ENCODE measurements around the gene PCBD2. TPM values are rescaled to one million over a fixed set of nuclear protein-coding genes. Genes with fewer than 3 reads are reported as not detected.

Gene PCBD2
- total RNA-seq, 1 donor from 2014 or later: 5.6 TPM

DNA sequence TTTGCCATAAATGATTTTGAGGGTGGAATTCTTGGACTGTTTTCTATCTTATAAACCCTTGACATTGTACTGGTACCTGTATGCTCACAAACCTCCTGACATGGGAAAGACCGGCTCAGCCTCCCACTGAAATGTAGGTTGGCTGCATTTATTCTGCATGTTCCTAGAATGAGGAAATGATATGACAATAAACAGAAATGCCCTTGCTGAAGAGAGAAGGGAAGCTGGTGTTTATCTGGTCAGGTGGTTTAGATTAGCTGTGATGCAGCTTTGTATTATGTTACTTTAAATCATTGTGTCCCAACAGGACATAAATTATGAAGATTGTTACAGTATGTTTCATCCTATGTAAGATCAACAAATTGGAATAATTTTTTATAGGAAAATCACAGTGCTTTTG is 39.7 kb downstream of the PCBD2 start:
- TF ChIP-seq, protein P1, sequence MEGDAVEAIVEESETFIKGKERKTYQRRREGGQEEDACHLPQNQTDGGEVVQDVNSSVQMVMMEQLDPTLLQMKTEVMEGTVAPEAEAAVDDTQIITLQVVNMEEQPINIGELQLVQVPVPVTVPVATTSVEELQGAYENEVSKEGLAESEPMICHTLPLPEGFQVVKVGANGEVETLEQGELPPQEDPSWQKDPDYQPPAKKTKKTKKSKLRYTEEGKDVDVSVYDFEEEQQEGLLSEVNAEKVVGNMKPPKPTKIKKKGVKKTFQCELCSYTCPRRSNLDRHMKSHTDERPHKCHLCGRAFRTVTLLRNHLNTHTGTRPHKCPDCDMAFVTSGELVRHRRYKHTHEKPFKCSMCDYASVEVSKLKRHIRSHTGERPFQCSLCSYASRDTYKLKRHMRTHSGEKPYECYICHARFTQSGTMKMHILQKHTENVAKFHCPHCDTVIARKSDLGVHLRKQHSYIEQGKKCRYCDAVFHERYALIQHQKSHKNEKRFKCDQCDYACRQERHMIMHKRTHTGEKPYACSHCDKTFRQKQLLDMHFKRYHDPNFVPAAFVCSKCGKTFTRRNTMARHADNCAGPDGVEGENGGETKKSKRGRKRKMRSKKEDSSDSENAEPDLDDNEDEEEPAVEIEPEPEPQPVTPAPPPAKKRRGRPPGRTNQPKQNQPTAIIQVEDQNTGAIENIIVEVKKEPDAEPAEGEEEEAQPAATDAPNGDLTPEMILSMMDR (conservative IDR thresholded peaks at IDR 0.05; ENCODE audit: low read depth, low read length): no peak
- DNase-seq (ENCODE audit: low read depth): no peak
- H3K4me3 ChIP-seq (ENCODE audit: low read depth, low read length): no peak overlapping the region

DNA sequence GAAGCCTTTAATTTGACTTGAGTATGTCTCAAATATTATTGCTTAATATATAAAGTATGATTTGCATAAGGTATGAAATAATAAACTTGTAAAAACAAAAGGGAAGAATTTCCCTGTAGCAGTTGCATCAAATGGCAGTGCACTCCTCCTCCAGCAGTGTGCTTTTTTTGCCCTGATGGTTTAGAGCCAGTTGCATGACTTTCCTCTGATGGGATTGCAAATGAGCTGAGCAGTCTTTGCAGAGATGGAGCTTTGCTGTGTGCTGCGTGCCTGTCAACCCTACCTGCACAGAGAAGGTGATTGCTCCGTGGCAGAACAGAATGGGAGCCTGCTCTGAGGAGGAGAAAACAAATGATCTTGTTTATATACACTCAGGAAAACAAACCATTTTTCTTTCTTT is 40.1 kb downstream of the PCBD2 start:
- no peak for DNase-seq (ENCODE audit: low read depth)
- TF ChIP-seq, protein P1 (conservative IDR thresholded peaks at IDR 0.05; ENCODE audit: low read depth, low read length): no peak
- no peak overlapping the region for H3K4me3 ChIP-seq (ENCODE audit: low read depth, low read length)

DNA sequence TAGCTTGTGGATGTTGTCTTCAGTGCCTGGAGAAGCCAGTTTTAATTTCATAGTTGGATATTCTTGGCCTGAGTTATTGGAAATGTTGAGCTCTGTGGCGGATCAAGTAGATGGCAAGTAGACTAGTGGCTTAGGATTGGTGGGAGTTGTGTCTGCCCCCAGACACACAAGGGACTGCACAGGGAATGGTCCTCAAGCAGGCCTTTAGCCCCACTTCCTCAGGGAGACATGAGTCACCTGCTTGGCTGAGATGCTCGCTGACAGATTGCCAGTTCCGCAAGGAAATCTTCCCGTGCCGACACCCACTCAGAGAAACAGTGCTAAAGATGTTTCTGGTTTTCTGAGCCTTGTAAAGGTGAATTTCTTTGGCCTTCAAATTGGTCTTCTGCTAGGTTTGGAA is 44.0 kb downstream of the PCBD2 start:
- TF ChIP-seq, protein P1 (conservative IDR thresholded peaks at IDR 0.05; ENCODE audit: low read depth, low read length): no peak
- no peak overlapping the region for H3K4me3 ChIP-seq (ENCODE audit: low read depth, low read length)
- DNase-seq (ENCODE audit: low read depth): no peak

DNA sequence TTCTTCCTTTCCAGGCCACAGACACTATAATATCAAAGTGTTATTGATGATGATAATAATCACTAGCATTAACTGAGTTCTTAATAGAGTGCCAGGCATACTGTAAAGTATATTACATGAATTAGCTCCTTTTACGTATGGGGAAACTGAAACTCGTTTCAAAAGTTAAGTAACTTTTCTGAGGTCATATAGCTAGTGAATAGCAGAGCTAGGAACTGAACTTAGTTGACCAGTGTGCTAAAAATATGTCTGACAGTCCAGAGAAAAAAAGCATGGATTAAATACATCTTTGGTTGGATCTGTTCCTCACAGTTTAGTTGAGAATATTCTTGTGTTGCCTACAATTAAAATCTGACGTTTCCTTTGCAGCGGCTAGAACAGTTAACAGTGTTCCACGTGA is 44.4 kb downstream of the PCBD2 start:
- no peak overlapping the region for H3K4me3 ChIP-seq (ENCODE audit: low read depth, low read length)
- DNase-seq (ENCODE audit: low read depth): no peak
- TF ChIP-seq, protein P1 (conservative IDR thresholded peaks at IDR 0.05; ENCODE audit: low read depth, low read length): no peak

DNA sequence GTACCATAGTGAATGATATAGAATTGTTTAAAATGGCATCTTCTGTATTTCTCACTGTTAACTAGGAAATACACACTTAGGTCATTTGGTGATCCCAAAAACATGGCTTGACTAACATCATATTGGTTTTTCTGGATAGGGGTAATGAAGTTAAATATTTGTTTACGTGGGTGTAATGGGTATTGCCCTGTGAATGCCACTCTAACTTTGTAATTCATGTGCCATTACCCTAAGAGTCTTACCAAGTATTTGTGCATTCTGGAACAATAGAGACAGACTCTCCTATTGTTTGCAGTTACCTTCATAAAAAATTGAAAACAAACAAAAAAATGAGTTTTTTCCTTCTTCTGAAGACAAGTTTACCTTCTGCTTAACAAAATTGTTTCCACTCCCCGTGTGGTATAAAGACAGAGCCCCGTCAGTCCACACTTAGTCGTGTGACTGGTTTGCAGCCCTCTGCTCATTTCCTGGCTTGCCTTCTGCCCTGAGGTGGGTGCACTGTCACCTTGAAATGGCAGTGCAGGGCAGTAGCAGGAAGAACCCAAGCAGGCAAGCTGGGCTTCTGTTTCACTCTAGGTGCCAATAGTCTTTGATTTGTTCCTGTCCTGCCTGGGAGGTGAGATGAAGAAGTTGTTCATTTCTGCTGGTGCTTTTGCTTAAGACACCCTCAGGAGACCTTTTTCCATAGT is 53.1 kb downstream of the PCBD2 start:
- H3K4me3 ChIP-seq (ENCODE audit: low read depth, low read length): no peak overlapping the region
- TF ChIP-seq, protein P1 (conservative IDR thresholded peaks at IDR 0.05; ENCODE audit: low read depth, low read length): no peak
- no peak for DNase-seq (ENCODE audit: low read depth)

DNA sequence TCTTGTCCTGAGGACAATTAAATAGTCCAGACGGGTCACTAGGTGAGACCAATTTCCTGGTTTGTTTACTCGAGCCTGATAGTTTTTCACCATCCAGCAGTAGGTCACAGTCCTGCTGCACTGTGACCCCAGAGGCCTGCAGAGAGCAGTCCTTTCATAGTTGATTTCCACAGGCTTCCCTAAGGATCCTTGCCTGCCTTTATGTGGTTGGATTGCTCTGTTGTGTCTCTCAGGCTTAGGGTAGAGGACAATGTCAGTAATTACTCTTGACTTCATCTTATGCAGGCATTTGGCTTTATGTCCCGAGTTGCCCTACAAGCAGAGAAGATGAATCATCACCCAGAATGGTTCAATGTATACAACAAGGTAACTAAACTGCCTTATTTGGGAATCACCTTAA is 53.8 kb downstream of the PCBD2 start:
- DNase-seq (ENCODE audit: low read depth): no peak
- no peak overlapping the region for H3K4me3 ChIP-seq (ENCODE audit: low read depth, low read length)
- TF ChIP-seq, protein P1 (conservative IDR thresholded peaks at IDR 0.05; ENCODE audit: low read depth, low read length): no peak

DNA sequence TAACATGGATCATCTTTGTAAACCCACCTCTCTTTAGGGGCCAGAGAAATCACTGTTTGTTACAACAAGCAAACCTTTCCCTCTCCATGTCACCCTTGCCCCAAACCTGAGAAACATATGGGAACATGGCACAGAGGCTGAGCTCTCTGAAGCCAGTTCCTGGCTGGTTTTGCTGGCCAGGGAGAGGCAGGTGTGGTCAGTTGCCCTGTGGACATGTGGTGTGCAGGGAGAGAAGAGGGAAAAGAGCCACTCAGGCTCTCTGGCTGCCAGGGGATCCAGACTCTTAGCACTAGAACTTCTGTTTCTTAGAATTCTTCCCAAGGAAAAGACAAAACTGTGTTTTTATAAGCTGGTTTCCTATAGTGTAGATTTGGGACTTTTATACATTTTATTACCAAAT is 58.2 kb downstream of the PCBD2 start:
- no peak for DNase-seq (ENCODE audit: low read depth)
- TF ChIP-seq, protein P1 (conservative IDR thresholded peaks at IDR 0.05; ENCODE audit: low read depth, low read length): no peak
- no peak overlapping the region for H3K4me3 ChIP-seq (ENCODE audit: low read depth, low read length)

Data from epithelial cell of proximal tubule (primary cell).